Measurements from ENCODE around the gene CDC14B. TPM values are rescaled to one million over a fixed set of nuclear protein-coding genes. Genes with fewer than 3 reads are reported as not detected.
A peak's percentile ranks its signal among the peaks of the same experiment; 100 is the strongest.

Gene CDC14B
- total RNA-seq, 6 donors from 2014 or later, result 6.0 to 28.5 (median 12.7) TPM

DNA sequence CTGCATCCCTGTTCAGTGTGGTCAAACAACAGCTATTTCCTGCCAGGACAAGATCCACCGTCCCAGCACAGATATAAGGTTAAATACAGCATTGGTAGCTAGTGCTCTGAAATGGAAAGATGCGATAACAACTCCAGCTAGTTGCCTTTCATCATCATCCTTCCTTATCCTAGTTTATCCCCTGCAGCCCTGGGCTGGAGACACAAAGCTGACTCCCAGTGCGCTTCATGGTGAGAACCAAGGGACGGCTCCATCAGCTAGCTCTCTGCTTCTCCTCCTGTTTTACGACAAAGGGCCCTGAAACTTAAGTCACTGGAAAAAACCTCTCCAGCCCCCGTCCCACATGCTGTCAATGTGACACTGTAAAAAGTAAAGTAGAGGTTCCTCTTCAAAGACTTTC lies 37.9 kb downstream of the CDC14B start:
- DNase-seq, result no peak
- no peak overlapping the region for H3K27ac ChIP-seq
- no peaks in the 10 kb centered on the region for H3K36me3 ChIP-seq
- 76 to 77% methylated on average over 6 of the region's 6 CpGs for WGBS, 2 donors
- no peak for TF ChIP-seq POLR2AphosphoS5 (IDR thresholded peaks at IDR 0.05)
- TF ChIP-seq POLR2A (IDR thresholded peaks at IDR 0.05), result no peak
- TF ChIP-seq, protein P1, sequence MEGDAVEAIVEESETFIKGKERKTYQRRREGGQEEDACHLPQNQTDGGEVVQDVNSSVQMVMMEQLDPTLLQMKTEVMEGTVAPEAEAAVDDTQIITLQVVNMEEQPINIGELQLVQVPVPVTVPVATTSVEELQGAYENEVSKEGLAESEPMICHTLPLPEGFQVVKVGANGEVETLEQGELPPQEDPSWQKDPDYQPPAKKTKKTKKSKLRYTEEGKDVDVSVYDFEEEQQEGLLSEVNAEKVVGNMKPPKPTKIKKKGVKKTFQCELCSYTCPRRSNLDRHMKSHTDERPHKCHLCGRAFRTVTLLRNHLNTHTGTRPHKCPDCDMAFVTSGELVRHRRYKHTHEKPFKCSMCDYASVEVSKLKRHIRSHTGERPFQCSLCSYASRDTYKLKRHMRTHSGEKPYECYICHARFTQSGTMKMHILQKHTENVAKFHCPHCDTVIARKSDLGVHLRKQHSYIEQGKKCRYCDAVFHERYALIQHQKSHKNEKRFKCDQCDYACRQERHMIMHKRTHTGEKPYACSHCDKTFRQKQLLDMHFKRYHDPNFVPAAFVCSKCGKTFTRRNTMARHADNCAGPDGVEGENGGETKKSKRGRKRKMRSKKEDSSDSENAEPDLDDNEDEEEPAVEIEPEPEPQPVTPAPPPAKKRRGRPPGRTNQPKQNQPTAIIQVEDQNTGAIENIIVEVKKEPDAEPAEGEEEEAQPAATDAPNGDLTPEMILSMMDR (IDR thresholded peaks at IDR 0.05), result no peak
- TF ChIP-seq EP300 (IDR thresholded peaks at IDR 0.05), result no peak
- no peaks in the 10 kb centered on the region for H3K27me3 ChIP-seq
- H3K4me1 ChIP-seq, result no peaks in the 10 kb centered on the region
- H3K9me3 ChIP-seq, result no peaks in the 10 kb centered on the region
- H3K4me3 ChIP-seq, result no peak overlapping the region
- no peak for ATAC-seq (ENCODE audit: low FRiP score in 2 of 2)

DNA sequence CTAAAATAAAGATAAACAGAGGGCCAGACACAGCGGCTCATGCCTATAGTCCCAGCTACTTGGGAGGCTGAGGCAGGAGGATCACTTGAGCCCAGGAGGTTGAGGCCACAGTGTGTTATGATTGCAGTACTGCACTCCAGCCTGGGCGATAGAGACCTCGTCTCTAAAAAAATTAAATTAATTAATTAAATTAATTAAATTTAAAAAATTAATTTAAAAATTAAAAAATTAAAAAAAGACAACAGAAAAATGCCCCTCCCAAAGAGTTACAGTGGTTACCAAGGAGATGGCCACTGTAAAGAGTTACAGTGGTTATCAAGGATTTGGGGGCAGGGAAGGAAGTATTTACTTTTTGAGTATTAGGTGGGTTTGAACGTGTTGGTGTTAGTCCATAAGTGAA lies 38.3 kb downstream of the CDC14B start:
- Histone ChIP-seq H3K27ac (no peak overlapping the region), H3K4me1 (no peaks in the 10 kb centered on the region), H3K4me3 (no peak overlapping the region), H3K36me3 (no peaks in the 10 kb centered on the region), H3K9me3 (no peaks in the 10 kb centered on the region), H3K27me3 (no peaks in the 10 kb centered on the region)
- ATAC-seq (ENCODE audit: low FRiP score in 2 of 2), result no peak
- no peak for DNase-seq
- WGBS, 2 donors, result 82 to 85% methylated on average over 4 of the region's 4 CpGs
- TF ChIP-seq POLR2AphosphoS5 (IDR thresholded peaks at IDR 0.05), result no peak
- TF ChIP-seq, protein P1 (IDR thresholded peaks at IDR 0.05), result no peak

DNA sequence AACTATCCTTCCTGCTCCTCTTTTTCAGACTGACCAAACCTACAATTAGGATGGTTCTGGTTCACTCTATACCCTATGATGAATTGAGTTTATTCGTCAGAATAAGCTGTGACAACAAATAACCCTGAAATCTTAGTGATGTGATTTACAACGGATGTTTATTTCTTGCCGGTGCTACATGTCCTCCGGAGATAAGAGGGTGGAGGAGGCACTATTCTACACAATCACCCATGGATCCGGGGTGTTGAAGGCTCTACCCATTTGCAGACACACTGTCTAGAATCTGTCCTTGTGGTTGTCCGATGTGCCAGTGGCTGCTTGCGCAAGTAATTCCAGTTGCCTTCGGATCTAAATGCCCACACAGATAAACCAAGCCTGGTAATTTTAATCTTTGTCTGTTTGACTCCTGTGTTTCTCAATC lies 44.7 kb downstream of the CDC14B start:
- WGBS, 2 donors, result 47 to 66% methylated on average over 8 of the region's 8 CpGs
- H3K27ac ChIP-seq, result no peak overlapping the region
- ATAC-seq (ENCODE audit: low FRiP score in 2 of 2), result no peak

DNA sequence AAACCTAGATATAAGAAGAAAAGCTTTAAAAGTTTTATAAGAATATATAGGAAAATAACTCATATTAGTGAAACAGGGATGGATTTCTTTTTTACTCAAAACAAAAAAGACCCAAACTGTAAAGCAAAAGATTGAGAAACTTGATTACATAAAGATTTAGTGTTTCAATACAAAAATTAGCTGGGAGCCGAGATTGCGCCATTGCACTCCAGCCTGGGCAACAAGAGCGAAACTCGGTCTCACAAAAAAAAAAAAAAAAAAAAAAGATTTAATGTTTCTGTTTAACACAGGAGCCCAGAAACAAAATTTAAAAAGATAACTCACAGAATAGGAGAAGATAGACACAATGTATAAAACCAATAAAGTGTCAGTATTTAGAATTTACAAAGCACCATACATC lies 45.2 kb downstream of the CDC14B start:
- WGBS, 2 donors, result 59 to 68% methylated on average over 4 of the region's 4 CpGs
- peak overlapping the region in 3 of 4 donors; percentile 3 to 30 (median 6) for H3K4me3 ChIP-seq
- H3K27ac ChIP-seq, result no peak overlapping the region
- H3K36me3 ChIP-seq, result no peaks in the 10 kb centered on the region
- no peaks in the 10 kb centered on the region for H3K9me3 ChIP-seq
- ATAC-seq (ENCODE audit: low FRiP score in 2 of 2), result no peak
- H3K27me3 ChIP-seq, result no peaks in the 10 kb centered on the region
- no peak for DNase-seq
- TF ChIP-seq EP300 (IDR thresholded peaks at IDR 0.05) (no peak), POLR2AphosphoS5 (IDR thresholded peaks at IDR 0.05) (no peak), POLR2A (IDR thresholded peaks at IDR 0.05) (no peak)
- TF ChIP-seq, protein P1 (IDR thresholded peaks at IDR 0.05), result no peak
- H3K4me1 ChIP-seq, result no peaks in the 10 kb centered on the region

More for the DNA sequence above, 44.7 kb downstream of the CDC14B start:
- Histone ChIP-seq H3K27me3 (no peaks in the 10 kb centered on the region), H3K36me3 (no peaks in the 10 kb centered on the region), H3K4me1 (no peaks in the 10 kb centered on the region), H3K9me3 (no peaks in the 10 kb centered on the region), H3K4me3 (peak overlapping the region in 3 of 4 donors; percentile 3 to 30 (median 6))
- no peak for DNase-seq
- TF ChIP-seq POLR2AphosphoS5 (IDR thresholded peaks at IDR 0.05), result no peak
- TF ChIP-seq POLR2A (IDR thresholded peaks at IDR 0.05), result no peak
- TF ChIP-seq, protein P1 (IDR thresholded peaks at IDR 0.05), result no peak
- TF ChIP-seq EP300 (IDR thresholded peaks at IDR 0.05), result no peak

DNA sequence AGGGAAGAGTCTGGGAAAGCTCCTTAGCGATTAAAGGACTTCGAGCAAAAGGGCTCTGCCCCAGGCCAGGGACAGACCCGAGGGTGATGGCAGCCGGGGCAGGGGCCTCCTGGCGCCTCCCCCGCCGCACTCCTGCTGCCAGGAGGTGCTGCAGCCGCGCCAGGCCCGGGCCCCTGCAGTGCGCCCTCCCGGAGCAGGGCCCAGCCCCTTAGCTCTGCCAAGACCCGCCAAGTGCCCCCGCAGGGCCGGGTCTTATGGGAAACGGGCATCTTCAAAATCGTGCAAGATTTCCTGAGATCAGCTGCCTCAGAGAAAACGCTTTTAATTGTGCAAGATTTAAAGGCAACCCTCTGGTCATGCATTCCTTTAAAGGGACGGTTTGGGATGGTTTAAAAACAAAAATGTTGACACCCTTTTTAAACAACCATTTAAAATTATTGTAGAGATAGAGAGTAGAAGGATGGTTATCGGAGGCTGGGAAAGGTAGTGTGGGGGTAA lies 52.4 kb downstream of the CDC14B start:
- Histone ChIP-seq H3K4me1 (peaks cover 6 to 18% (median 10%) of the 10 kb centered on the region in 4 donors), H3K27me3 (no peaks in the 10 kb centered on the region), H3K9me3 (no peaks in the 10 kb centered on the region), H3K27ac (peak overlapping the region; percentile 85 to 94 (median 90)), H3K36me3 (peaks cover 0 to 1% (median 0%) of the 10 kb centered on the region in 4 donors), H3K4me3 (peak overlapping the region; percentile 42 to 92 (median 69))
- DNase-seq (no peak), ATAC-seq (ENCODE audit: low FRiP score in 2 of 2) (peak in 1 of 2 donors; percentile 79)
- WGBS, 2 donors, result 8 to 14% methylated on average over 10 to 20 of the region's 20 CpGs
- TF ChIP-seq POLR2AphosphoS5 (IDR thresholded peaks at IDR 0.05), result no peak
- TF ChIP-seq EP300 (IDR thresholded peaks at IDR 0.05), result no peak

All from upper lobe of left lung (tissue), 6 donors.